ENCODE results near the gene CFAP65.

Gene CFAP65

GRCh38 chr2:218988650-218989049, 52.7 kb downstream of the CFAP65 start:
- DNase-seq: no peak

GRCh38 chr2:218988164-218988563, 53.2 kb downstream of the CFAP65 start:
- DNase-seq: no peak

- DNase-seq: no peak
Measured at GRCh38 chr2:218986148-218986761, 55.1 kb downstream of the CFAP65 start.

- DNase-seq: no peak
Measured at GRCh38 chr2:218985325-218986091, 55.8 kb downstream of the CFAP65 start.

DNA sequence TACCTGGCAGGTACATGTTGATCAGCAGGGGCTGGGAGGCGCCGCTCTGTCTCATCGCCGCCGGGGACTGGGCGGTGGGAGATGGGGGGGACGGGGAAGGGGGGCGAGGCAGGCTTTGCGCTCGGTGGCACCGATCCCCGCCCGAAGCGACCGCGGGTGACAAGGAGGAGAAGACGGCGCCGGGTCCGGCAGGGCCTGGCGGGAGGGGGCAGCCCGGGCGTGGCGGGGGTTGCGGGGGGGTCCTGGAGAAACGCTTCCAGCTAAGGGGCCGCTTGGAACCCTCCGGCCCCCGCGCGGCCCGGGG, 56.3 kb downstream of the CFAP65 start, which contains the start of gene FEV:
Gene FEV (minus strand): TSS at position 164 of the 304 bp plus-strand sequence. CDS start 109 bp downstream, at position 55.
- DNase-seq: no peak

DNA sequence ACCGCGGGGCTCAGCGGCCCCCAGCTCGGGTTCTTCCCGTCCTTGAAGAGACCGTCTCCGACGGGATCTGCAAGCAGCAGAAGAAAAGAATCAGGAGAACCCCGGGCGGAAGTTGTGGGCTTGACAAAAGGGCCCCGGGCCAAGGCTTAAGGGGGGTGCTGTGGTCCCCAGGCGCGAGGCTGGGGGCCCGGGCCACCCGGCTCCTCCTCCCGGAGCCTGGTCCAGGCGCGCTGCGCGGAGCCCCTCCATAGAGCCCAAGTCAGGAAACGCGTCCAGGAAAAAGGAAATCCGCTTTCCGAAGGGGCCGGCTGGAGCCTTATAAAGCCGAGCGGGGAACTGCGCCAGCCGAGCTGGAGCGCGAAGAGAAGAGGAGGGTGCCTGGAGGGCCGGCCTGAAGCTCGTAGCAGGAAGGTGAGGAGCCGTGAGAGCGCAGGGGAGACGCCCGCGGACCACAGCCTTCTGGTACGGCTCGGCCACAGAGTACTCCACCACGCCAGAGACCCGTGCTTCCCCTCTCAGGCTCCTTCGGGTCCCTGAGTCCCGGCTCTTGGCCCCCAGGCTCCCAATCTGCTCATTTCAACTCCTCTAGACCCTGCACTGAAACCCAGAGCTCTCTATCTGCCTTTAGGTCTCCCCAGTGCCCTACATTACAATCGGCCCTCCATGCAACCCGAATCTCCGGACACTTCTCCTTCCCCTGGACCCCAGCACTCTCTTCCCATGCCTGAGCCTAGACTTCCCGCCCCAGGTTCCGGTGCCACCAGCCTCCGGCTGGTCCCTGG, 56.9 kb downstream of the CFAP65 start:
- no peak for DNase-seq

DNA sequence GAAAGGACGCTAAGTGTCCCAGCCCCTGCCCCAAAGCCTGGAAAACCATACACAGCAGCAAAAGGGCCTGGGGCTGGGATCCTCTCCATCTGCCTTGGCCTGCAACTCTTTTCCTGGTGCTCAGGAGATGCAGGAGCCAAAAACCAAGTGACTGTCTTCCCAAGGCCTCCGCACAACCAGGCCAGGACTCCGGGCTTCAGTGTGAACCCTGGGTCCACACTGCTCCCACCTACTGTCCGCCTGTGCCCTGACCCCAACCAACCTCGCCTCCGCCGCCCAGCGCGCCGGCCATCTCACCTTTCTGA, 57.4 kb downstream of the CFAP65 start:
- DNase-seq: no peak

- no peak for DNase-seq
Measured at GRCh38 chr2:218983263-218983933, 57.9 kb downstream of the CFAP65 start.

GRCh38 chr2:218982586-218983262, 58.6 kb downstream of the CFAP65 start:
- DNase-seq: no peak

GRCh38 chr2:218981881-218982585, 59.3 kb downstream of the CFAP65 start:
- no peak for DNase-seq

GRCh38 chr2:218981390-218981880, 59.9 kb downstream of the CFAP65 start:
- DNase-seq: no peak

GRCh38 chr2:218980735-218981389, 60.5 kb downstream of the CFAP65 start:
- DNase-seq: no peak

DNA sequence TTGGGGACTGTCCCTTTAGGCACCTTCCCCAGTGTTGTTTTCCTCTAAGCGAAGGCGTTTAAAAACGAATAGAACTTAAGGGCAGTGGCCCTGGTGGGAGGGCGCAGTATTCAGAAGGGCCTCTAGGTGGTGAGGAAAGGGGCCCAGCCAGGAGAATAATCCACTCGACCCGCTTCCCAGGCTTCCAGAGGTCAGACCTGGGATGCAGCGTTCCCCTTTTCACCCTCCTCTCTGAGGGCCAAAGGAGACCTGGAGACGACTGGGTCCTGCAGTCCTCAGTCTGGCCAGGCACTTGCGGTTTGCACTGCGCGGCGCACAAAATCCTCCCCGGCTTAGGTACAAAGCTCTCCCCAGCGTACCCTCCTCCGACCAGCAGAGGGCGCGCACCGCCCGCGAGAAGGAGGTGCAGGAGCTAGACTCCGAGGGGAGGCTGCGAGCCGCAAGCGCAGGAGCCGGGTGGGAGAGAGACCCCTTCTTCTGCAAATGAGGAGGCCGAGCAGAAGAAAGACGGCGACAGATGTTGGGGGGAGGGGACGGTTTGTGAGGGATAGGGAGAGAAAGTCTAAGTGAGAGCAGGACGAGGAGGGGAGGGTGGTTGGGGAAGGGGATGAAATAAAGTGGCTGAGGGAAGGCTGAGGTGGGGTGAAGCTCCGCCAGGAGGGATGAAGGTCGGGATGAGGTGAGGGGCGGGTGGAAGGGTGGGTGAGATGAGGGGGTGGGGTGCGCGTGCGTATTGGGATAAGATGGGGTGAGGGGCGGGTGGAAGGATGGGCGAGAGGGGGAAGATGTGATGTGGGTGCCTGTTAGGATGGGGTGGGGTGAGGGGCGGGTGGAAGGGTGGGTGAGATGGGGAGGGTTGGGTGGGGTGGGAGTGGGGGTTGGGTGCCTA, 61.2 kb downstream of the CFAP65 start:
- peak; percentile 85 for DNase-seq

DNA sequence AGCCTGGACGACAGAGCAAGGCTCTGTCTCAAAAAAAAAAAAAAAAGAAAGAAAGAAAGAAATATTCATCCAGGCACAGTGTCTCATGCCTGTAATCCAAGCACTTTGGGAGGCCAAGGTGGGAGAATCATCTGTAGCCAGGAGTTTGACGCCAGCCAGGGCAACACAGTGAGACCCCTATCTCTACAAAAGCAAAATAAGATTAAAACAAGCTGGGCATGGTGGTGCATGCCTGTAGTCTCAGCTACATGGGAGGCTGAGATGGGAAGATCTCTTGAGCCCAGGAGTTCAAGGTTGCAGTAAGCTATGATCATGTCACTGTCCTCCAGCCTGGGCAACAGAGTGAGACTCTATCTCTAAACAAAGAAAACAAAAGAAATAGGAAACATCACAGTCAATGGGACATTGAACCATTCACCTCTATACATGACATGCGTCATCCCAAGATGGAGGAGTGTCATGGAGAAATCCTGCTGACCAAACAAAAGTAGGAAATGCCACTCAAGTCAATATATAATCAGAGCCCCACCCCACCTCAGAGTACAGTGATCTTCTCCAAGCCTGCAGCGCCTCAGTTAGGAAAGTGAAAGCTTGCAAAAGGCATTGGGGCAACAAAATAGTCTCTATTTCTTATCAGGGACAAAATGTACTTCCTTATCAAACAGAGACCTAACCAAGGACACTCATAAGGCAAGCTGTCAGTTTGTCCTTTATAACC, 66.1 kb downstream of the CFAP65 start:
- DNase-seq: no peak

- no peak for DNase-seq
Measured at GRCh38 chr2:218970894-218971293, 70.4 kb downstream of the CFAP65 start.

DNA sequence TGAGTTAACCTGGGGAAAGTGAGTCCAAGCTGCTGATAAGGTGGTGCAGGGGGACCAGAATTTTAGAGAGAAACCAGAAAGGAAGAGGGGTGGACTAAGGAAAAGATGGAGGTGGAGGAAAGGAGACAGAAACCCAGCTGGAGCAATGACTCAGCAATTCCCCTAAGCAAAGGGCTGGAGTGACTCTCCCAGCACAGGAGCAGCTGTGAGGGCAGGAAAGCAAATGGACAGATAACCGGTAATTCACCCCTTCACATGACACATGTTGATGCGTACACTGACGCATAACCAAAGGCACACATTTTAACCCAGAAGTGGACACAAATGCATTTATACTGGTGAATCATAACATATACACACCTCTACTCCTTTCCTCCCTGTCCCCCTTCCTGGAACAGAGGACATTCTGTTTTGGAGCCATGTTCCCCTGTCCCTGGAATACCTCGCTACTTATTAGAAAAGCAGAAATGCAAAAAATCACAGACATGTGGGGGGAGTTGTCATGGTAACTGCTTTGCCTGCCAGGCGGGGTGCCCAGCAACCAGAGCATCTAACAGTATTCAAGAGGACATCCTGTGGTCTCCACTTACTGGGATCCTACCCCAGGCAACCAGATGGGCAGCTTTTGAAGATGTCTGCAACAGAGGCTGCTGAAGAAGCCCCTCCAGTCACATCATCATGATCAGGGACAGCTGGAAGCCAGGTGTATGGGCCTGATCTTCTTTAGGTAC, 77.1 kb downstream of the CFAP65 start:
- no peak for DNase-seq

DNA sequence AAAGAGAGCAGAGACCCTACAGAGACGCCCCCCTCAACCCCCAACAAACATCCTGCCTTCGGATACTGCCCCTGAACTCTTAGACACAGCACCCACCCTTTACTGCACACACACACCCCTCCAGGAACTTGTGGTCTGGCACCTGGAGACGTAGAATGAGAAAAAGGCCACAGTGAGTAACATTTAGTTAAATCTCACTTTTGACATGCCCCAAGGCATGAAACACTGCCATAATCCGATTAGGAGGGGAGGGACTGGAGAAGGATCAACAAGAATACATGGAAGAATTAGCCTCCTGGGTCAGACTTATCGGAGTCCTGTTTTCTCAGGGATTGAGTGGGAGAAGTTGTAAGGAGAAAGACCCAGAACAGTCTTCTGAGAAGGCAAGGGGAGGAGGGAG, 77.7 kb downstream of the CFAP65 start:
- DNase-seq: no peak

DNA sequence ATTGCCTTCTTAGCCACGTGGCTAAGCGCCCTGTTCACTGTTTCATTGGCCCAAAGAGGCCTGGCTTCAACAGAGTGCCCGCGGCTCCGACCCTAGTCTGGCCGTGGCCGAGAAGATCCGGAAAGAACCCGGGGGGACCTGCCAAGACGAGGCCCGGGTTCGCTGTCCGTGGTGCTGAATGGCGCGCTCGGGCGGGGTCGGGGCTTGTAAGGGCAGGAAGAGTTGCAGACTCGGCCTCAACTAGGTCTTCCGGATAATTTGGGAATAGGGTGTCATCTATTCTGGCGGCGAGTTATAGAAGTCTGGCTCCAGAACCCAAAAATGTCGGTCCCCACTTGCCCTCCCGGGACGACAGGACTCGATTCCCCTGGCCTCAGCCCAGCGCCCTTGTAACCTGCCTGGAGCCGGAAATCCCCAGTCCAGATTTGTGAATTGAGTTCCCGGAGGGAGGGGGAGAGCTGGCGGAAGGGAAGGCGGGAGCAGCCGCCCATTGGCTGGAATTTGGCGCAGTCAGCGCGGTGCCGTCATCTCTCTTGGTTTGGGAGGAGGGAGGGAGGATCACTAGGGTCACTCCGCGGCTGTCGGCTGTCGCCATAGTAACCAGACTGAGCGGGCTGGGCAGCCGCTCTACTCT, 78.3 kb downstream of the CFAP65 start:
- peak; percentile 45 for DNase-seq
